IPS-18c (cell line): ENCODE measurements around the gene VWC2.
A peak's percentile ranks its signal among the peaks of the same experiment; 100 is the strongest.

ENCODE experiments used
- H3K4me3 ChIP-seq: 2 replicates; pipeline ENCODE4 v1.7.0; 2013; ENCODE audit warnings: low read depth, mild to moderate bottlenecking, low read length, moderate library complexity; ENCODE audit not compliant: insufficient read depth
- H3K9me3 ChIP-seq: one replicate; pipeline ENCODE4 v1.6.1; 2013; ENCODE audit warnings: mild to moderate bottlenecking, low read length, moderate library complexity; ENCODE audit not compliant: control insufficient read depth, insufficient read depth

Gene VWC2

GRCh38 chr7:49773218-49773935 lies at the start of gene VWC2:
Gene VWC2 (plus strand): TSS chr7:49773638. CDS start chr7:49775436, 1,798 bp downstream.
- Histone ChIP-seq H3K9me3 (no peaks in the 10 kb centered on the region), H3K4me3 (peak within 1 kb of the TSS; percentile 62)

- H3K9me3 ChIP-seq, result no peaks in the 10 kb centered on the region
- no peak overlapping the region for H3K4me3 ChIP-seq
These were observed 49.4 kb upstream of the VWC2 start for GRCh38 chr7:49724071-49724470.

DNA sequence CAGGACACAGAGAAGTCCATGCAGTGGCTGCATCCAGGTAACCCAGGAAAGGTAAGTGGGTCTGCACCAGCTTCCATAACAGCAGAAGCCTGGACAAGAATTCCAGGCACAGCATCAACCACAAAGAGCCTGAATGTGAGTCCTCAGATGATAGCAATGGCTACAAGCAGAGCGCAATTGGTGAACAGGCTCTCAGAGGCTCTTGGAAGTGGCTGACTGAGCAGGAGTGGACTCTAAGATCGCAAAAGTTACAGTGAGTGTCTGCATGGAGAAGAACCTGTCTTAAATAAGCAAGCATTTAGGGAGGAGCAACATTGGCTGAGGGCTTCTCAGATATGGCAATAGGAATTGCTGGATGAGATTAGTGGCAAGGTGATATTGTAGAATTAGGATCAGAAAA lies 41.6 kb upstream of the VWC2 start:
- Histone ChIP-seq H3K4me3 (no peak overlapping the region), H3K9me3 (no peaks in the 10 kb centered on the region)

DNA sequence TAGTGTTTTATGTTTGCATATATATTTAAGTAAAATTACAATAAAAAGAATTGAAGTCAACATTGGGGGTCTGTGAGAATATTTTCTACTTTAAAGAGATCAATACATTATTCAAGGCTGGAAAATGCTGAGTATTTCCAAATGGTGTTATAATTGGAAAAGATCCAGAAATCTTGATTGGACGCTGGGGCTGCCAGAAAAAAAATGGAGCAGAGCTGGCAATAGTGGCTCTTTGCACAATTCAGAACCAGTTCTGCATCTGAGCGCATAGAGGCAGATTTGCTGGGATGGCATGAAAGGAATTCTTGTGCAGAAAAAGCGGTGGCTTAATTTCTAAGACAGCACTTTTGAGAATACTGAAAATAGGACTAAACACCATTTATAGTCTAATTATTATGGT lies 10.8 kb upstream of the VWC2 start:
- H3K9me3 ChIP-seq, result no peaks in the 10 kb centered on the region
- H3K4me3 ChIP-seq, result no peak overlapping the region

- Histone ChIP-seq H3K4me3 (no peak overlapping the region), H3K9me3 (no peaks in the 10 kb centered on the region)
These were observed 9.6 kb upstream of the VWC2 start for GRCh38 chr7:49763791-49764190.

GRCh38 chr7:49766966-49767365 lies 6.5 kb upstream of the VWC2 start:
- H3K4me3 ChIP-seq, result no peak overlapping the region

GRCh38 chr7:49767719-49768118 lies 5.7 kb upstream of the VWC2 start:
- no peak overlapping the region for H3K4me3 ChIP-seq
- no peaks in the 10 kb centered on the region for H3K9me3 ChIP-seq

More at GRCh38 chr7:49766966-49767365, 6.5 kb upstream of the VWC2 start:
- no peaks in the 10 kb centered on the region for H3K9me3 ChIP-seq

DNA sequence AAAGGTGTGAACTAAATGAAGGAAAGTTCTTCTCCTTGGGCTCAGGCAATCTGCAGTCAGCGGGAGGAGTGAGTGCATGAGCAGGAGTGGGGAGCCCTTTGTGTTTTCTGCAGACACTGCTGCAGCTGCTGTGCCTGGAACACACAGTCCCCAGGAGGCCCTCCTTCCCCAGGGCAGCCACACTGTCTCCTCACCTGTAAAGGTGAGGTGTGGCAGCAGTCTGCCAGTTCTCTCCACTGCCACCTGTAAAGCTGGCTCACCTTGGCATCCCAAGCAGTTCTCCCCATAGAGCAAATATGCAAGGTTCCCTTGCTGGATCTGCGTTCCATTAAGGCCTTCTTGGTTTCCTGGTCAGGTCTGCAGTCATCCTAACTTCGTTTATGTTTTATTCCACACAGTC lies 5.2 kb upstream of the VWC2 start:
- Histone ChIP-seq H3K9me3 (no peaks in the 10 kb centered on the region), H3K4me3 (no peak overlapping the region)

DNA sequence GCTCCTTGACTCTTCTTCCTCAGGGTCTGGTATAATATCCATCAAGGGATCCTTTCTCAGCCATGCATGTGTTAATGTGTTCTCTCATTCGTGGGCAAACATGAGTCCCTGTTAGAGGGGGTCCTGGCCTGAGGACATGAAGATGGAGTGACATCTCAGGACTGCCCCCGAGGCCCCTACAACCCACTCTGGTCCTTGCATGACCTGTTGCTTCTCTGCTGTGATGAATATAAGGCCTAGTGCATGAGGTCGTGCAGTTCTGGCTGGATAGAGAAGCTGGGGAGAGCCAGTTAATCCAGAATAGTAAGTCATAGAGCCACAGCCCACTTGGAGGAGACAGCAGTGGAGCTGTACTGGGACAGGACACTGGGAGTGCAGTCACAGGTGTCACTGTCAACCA lies 4.6 kb upstream of the VWC2 start:
- no peaks in the 10 kb centered on the region for H3K9me3 ChIP-seq
- no peak overlapping the region for H3K4me3 ChIP-seq

DNA sequence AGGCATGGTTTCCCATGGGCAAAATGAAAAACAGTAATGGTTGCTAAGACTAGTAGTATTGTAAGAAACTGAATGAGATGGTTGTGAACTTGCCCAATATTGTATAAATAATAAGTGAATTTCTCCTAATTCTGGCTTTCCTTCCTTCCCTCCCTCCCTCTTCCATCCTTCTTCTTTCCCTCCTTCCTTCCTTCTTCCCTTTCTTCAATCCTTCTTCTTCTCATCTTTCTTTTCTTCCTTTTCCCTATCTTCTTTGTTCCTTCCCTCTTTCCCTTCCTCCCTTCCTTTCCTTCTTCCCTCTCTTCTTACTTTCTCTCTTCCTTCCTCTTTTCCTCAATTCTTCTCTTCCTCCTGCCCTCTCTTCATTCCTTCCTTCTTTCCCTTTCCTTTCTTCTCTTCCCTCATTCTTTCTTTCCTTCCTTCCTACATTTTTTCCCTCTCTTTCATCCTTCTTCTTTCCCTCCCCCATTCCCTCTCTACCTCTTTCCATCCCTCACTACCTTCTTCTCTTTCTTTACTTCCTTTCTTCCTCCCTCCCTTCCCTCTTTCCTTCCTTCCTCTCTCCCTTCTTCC lies 4.1 kb upstream of the VWC2 start:
- H3K9me3 ChIP-seq, result no peaks in the 10 kb centered on the region

GRCh38 chr7:49770838-49771237 lies 2.6 kb upstream of the VWC2 start:
- H3K4me3 ChIP-seq, result no peak overlapping the region
- no peaks in the 10 kb centered on the region for H3K9me3 ChIP-seq

More for the DNA sequence above, 4.1 kb upstream of the VWC2 start:
- no peak overlapping the region for H3K4me3 ChIP-seq

GRCh38 chr7:49771427-49772176 lies 1.8 kb upstream of the VWC2 start:
- H3K9me3 ChIP-seq, result no peaks in the 10 kb centered on the region
- H3K4me3 ChIP-seq, result no peak overlapping the region

- Histone ChIP-seq H3K9me3 (no peaks in the 10 kb centered on the region), H3K4me3 (peak overlapping the region; percentile 62)
These were observed 571 bp upstream of the VWC2 start for GRCh38 chr7:49772916-49773217.

DNA sequence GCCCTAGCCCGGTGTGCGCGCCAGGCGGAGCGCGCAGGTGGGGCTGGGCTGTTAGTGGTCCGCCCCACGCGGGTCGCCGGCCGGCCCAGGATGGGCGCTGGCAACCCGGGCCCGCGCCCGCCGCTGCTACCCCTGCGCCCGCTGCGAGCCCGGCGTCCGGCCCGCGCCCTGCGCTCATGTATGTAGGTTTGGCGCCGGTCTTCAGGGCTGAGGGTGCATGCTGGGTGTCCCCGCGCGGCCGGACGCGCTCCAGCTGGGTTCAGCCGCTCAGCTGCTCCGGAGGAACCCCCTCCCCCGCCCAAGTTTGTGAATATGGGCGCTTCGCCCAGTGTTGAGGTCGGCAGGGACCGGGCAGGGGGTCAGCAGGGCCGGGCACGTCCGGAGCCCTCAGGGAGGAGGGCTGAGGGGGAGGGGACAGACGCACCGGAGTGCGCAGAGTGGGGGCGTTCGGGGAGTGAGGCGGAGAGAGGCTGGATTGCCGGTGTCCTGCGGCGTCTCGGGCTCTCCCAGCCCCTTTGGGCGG lies 559 bp downstream of the VWC2 start:
- peak overlapping the region; percentile 62 for H3K4me3 ChIP-seq
- H3K9me3 ChIP-seq, result no peaks in the 10 kb centered on the region

- H3K9me3 ChIP-seq, result no peaks in the 10 kb centered on the region
- peak overlapping the region; percentile 62 for H3K4me3 ChIP-seq
These were observed 1.1 kb downstream of the VWC2 start for GRCh38 chr7:49774459-49775064.

DNA sequence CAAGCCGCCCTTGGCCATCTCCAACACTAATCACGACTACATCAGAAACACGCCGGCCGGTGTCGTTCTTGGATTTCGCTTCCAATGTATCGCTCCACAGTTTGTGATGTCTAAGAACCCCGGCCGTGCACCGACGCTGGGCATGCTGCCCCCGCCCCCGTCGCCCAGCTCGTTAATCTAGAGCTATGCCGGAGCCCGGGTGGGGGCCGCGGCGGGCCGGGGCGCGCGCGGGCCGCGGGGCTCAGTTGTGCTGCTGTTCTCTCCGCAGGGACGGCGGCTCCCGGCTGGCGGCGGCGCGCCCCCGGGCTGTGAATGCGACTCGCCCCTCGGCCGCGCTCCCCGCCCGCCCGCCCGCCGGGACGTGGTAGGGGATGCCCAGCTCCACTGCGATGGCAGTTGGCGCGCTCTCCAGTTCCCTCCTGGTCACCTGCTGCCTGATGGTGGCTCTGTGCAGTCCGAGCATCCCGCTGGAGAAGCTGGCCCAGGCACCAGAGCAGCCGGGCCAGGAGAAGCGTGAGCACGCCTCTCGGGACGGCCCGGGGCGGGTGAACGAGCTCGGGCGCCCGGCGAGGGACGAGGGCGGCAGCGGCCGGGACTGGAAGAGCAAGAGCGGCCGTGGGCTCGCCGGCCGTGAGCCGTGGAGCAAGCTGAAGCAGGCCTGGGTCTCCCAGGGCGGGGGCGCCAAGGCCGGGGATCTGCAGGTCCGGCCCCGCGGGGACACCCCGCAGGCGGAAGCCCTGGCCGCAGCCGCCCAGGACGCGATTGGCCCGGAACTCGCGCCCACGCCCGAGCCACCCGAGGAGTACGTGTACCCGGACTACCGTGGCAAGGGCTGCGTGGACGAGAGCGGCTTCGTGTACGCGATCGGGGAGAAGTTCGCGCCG lies 1.9 kb downstream of the VWC2 start:
- H3K9me3 ChIP-seq, result no peaks in the 10 kb centered on the region
- H3K4me3 ChIP-seq, result peak overlapping the region; percentile 62

- Histone ChIP-seq H3K4me3 (peak overlapping the region; percentile 62), H3K9me3 (no peaks in the 10 kb centered on the region)
These were observed 2.6 kb downstream of the VWC2 start for GRCh38 chr7:49775949-49776443.
